Neural cell (in vitro differentiated cells): ENCODE data around the gene ITGB1BP1. TPM values are rescaled to one million over a fixed set of nuclear protein-coding genes. Genes with fewer than 3 reads are reported as not detected.

Experiments
- H2AFZ ChIP-seq: fragments of 200-600, 300-800 bp; sonication (generic), shearing (Covaris generic); 2 replicates; pipeline ENCODE4 v1.6.0; 2014; ENCODE audit warnings: low read depth, mild to moderate bottlenecking, antibody characterized with exemption, low read length, moderate library complexity
- H3F3A ChIP-seq: fragments of 200-600 bp; shearing (Covaris generic); 2 replicates; pipeline ENCODE4 v1.6.1; 2016; ENCODE audit warnings: mild to moderate bottlenecking, moderate library complexity, mixed read lengths, antibody characterized with exemption, low read length; ENCODE audit not compliant: insufficient read depth, poor library complexity, severe bottlenecking
- H3K27ac ChIP-seq: fragments of 200-600, 300-800 bp; sonication (generic), shearing (Covaris generic); 2 replicates; pipeline ENCODE4 v1.5.1; 2014; ENCODE audit warnings: mild to moderate bottlenecking, low read length, moderate library complexity
- H3K27me3 ChIP-seq: fragments of 300-800, 200-600 bp; sonication (generic), shearing (Covaris generic); 2 replicates; pipeline ENCODE4 v1.6.0; 2014; ENCODE audit warnings: mild to moderate bottlenecking, low read depth, low read length, moderate library complexity; ENCODE audit not compliant: insufficient read depth
- H3K36me3 ChIP-seq: fragments of 300-800, 200-600 bp; sonication (generic), shearing (Covaris generic); 2 replicates; pipeline ENCODE4 v1.5.1; 2014; ENCODE audit warnings: mild to moderate bottlenecking, antibody characterized with exemption, low read length, moderate library complexity; ENCODE audit not compliant: insufficient read depth
- H3K4me2 ChIP-seq: fragments of 300-800, 200-600 bp; sonication (generic), shearing (Covaris generic); 2 replicates; pipeline ENCODE4 v1.6.0; 2014; ENCODE audit warnings: mild to moderate bottlenecking, low read length
- H3K4me3 ChIP-seq: fragments of 300-800, 200-600 bp; sonication (generic), shearing (Covaris generic); 2 replicates; pipeline ENCODE4 v1.5.1; 2014; ENCODE audit warnings: mild to moderate bottlenecking, low read length, moderate library complexity
- H3K79me2 ChIP-seq: fragments of 200-600 bp; shearing (Covaris generic); replicated peaks from 2 replicates; pipeline ENCODE4 v1.6.0; 2014; ENCODE audit warnings: mild to moderate bottlenecking, low read length, moderate library complexity; ENCODE audit not compliant: insufficient read depth
- H3K9ac ChIP-seq: fragments of 300-800, 200-600 bp; sonication (generic), shearing (Covaris generic); 2 replicates; pipeline ENCODE4 v1.6.1; 2016; ENCODE audit warnings: mild to moderate bottlenecking, low read length, mixed read lengths
- H3K9me2 ChIP-seq: fragments of 200-600 bp; shearing (Covaris generic); 2 replicates; pipeline ENCODE4 v1.6.1; 2016; ENCODE audit warnings: mild to moderate bottlenecking, low read length, mixed read lengths; ENCODE audit not compliant: insufficient read depth
- H3K9me3 ChIP-seq: fragments of 200-600, 300-800 bp; sonication (generic), shearing (Covaris generic); 2 replicates; pipeline ENCODE4 v1.6.1; 2016; ENCODE audit warnings: mild to moderate bottlenecking, mixed run types, low read length, moderate library complexity, mixed read lengths
- H4K20me1 ChIP-seq: fragments of 200-600 bp; shearing (Covaris generic); 2 replicates; pipeline ENCODE4 v1.6.1; 2016; ENCODE audit warnings: mild to moderate bottlenecking, mixed run types; ENCODE audit not compliant: insufficient read depth
- EP300 ChIP-seq: fragments of 450-650 bp; conservative IDR thresholded peaks from 2 replicates; pipeline ENCODE4 v1.6.1; 2014; ENCODE audit warnings: antibody characterized with exemption, mild to moderate bottlenecking, moderate library complexity; ENCODE audit not compliant: poor library complexity, severe bottlenecking
- EZH2 ChIP-seq: fragments of 200-600, 300-800 bp; shearing (Covaris generic), sonication (generic); IDR thresholded peaks from 2 replicates; pipeline ENCODE4 v1.6.1; 2014; ENCODE audit warnings: antibody characterized with exemption, low read length, borderline replicate concordance, mild to moderate bottlenecking; ENCODE audit not compliant: insufficient read depth, poor library complexity, severe bottlenecking
- MXI1 ChIP-seq: fragments of 450-650 bp; conservative IDR thresholded peaks from 2 replicates; pipeline ENCODE4 v1.6.1; 2014; ENCODE audit warnings: antibody characterized with exemption, mild to moderate bottlenecking; ENCODE audit not compliant: poor library complexity, severe bottlenecking
- POLR2AphosphoS5 ChIP-seq: IDR thresholded peaks from 2 replicates; pipeline ENCODE4 v1.6.1; 2012
- RAD21 ChIP-seq: fragments of 450-650 bp; conservative IDR thresholded peaks from 2 replicates; pipeline ENCODE4 v1.6.1; 2014; ENCODE audit warnings: antibody characterized with exemption, mild to moderate bottlenecking, moderate library complexity
- REST ChIP-seq: IDR thresholded peaks from 2 replicates; pipeline ENCODE4 v1.6.1; 2012; ENCODE audit warnings: borderline replicate concordance
- SMC3 ChIP-seq: fragments of 450-650 bp; conservative IDR thresholded peaks from 2 replicates; pipeline ENCODE4 v1.6.1; 2014; ENCODE audit warnings: antibody characterized with exemption, mild to moderate bottlenecking, moderate library complexity; ENCODE audit not compliant: poor library complexity
- TAF1 ChIP-seq: IDR thresholded peaks from 2 replicates; pipeline ENCODE4 v1.6.1; 2012; ENCODE audit warnings: low read depth
- polyA plus RNA-seq: library from polyadenylated mRNA; depleted of rRNA; stranded (reverse); fragments of >200 nt; gene quantifications from 2 replicates; pipeline ENCODE4 v1.2.3, GENCODE V29; 2014
- TF ChIP-seq, protein P1 (sequence below): fragments of 450-650 bp; IDR thresholded peaks from 2 replicates; pipeline ENCODE4 v1.5.1; 2014; ENCODE audit warnings: antibody characterized with exemption, mild to moderate bottlenecking, moderate library complexity; ENCODE audit not compliant: poor library complexity, severe bottlenecking

The ITGB1BP1 gene
- polyA plus RNA-seq, 1 donor from 2014 or later = 98.0 TPM

DNA sequence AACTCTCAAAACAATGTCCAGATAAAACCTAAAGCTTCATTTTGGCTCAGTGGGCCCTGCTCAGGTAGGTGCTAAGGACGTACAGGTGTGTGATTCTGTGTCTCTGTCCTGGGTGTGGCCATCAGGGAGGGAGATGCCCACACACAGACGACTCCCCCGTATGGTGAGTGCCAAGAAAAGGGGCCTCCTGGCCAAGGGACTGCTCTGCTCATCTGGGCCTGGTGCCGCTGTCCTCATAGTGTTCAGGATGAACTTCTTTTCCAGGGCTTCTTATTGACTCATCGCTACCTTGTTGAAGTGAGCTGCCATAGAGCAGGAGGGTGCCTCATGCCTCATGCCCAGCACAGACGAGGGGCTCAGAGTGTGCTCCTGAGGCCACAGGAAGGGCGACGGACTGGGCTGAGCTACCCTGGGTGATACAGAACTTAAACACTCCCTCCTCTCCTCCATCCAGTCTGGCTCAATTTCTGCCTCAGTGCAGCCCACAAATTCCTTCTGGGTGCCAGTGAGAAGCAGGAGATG, 57.8 kb downstream of the ITGB1BP1 start:
- Histone ChIP-seq H3K9me3 (no peaks in the 10 kb centered on the region), H3K27me3 (no peaks in the 10 kb centered on the region), H3K4me2 (no peak overlapping the region), H3F3A (no peaks in the 10 kb centered on the region), H2AFZ (no peak overlapping the region), H3K79me2 (no peaks in the 10 kb centered on the region), H3K9ac (no peak overlapping the region), H3K36me3 (no peaks in the 10 kb centered on the region), H3K27ac (no peak overlapping the region), H4K20me1 (no peaks in the 10 kb centered on the region), H3K4me3 (no peak overlapping the region), H3K9me2 (no peaks in the 10 kb centered on the region)
- TF ChIP-seq SMC3 = no peak
- TF ChIP-seq REST = no peak
- TF ChIP-seq MXI1 = no peak
- no peak for TF ChIP-seq EZH2
- TF ChIP-seq, protein P1, sequence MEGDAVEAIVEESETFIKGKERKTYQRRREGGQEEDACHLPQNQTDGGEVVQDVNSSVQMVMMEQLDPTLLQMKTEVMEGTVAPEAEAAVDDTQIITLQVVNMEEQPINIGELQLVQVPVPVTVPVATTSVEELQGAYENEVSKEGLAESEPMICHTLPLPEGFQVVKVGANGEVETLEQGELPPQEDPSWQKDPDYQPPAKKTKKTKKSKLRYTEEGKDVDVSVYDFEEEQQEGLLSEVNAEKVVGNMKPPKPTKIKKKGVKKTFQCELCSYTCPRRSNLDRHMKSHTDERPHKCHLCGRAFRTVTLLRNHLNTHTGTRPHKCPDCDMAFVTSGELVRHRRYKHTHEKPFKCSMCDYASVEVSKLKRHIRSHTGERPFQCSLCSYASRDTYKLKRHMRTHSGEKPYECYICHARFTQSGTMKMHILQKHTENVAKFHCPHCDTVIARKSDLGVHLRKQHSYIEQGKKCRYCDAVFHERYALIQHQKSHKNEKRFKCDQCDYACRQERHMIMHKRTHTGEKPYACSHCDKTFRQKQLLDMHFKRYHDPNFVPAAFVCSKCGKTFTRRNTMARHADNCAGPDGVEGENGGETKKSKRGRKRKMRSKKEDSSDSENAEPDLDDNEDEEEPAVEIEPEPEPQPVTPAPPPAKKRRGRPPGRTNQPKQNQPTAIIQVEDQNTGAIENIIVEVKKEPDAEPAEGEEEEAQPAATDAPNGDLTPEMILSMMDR = no peak
- no peak for TF ChIP-seq RAD21
- no peak for TF ChIP-seq POLR2AphosphoS5
- TF ChIP-seq TAF1 = no peak
- TF ChIP-seq EP300 = no peak

DNA sequence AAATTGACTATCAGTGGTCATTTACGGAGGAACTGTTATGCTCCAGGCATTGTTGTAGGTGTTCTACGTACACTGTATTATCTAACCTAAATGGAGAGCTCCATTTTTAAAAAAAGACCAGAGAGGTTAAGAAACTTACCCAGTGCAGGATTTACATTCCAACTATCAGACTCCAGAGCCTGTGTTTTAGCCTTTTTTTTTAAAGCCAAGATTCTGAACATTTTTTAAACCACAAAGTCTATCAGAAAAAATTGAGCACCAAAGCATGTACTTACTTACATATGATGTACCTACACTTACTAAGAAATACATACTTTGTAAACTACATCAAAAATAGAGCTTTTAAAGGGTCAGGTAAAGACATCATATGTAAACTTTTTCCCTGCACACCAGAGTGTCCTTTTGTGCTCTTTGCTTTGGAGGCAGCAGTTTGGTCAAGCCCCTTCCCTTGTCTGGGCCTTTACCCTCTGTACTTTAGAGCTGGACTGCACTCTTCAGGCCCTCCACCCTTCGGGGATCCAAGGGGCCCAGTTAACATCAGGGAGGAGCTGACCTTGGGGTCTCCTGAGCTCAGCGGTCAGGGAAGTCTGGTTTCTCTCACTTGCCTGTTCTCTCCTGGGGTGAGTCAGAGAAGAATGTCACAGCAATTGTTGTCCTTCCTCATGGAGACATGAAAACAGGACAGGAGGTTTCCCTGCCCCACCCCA, 58.4 kb downstream of the ITGB1BP1 start:
- no peak overlapping the region for H3K9ac ChIP-seq
- no peaks in the 10 kb centered on the region for H4K20me1 ChIP-seq
- no peaks in the 10 kb centered on the region for H3F3A ChIP-seq
- no peaks in the 10 kb centered on the region for H3K27me3 ChIP-seq
- no peaks in the 10 kb centered on the region for H3K9me2 ChIP-seq
- no peaks in the 10 kb centered on the region for H3K9me3 ChIP-seq
- no peak overlapping the region for H3K4me2 ChIP-seq
- no peaks in the 10 kb centered on the region for H3K36me3 ChIP-seq
- H3K4me3 ChIP-seq = no peak overlapping the region
- H2AFZ ChIP-seq = no peak overlapping the region
- H3K27ac ChIP-seq = no peak overlapping the region
- TF ChIP-seq MXI1 (no peak), EP300 (no peak), POLR2AphosphoS5 (no peak), RAD21 (no peak), EZH2 (no peak), REST (no peak), TAF1 (no peak), SMC3 (no peak)
- TF ChIP-seq, protein P1 = no peak
- no peaks in the 10 kb centered on the region for H3K79me2 ChIP-seq
